ENCODE measurements around the gene N4BP2L2. TPM values are rescaled to one million over a fixed set of nuclear protein-coding genes. Genes with fewer than 3 reads are reported as not detected.

N4BP2L2 gene
- total RNA-seq, 1 experiment from 2014 or later = 61.4 TPM

GRCh38 chr13:32511482-32511881, 27.1 kb downstream of the N4BP2L2 start:
- H3K9me3 ChIP-seq (ENCODE audit: control insufficient read depth, low read depth, low read length) = no peaks in the 10 kb centered on the region
- H3K36me3 Mint-ChIP-seq (ENCODE audit: insufficient read depth in 1 of 3, low read depth in 3 of 3) = peaks cover 1 to 19% (median 11%) of the 10 kb centered on the region in 3 experiments; a peak in 6 of 7 replicates
- H3K4me3 Mint-ChIP-seq = no peak overlapping the region

More at GRCh38 chr13:32511482-32511881, 27.1 kb downstream of the N4BP2L2 start:
- no peak overlapping the region for H3K23ac ChIP-seq (ENCODE audit: insufficient read length, low read depth, low read length)
- no peaks in the 10 kb centered on the region for H4K20me1 ChIP-seq (ENCODE audit: control insufficient read depth, insufficient read depth, insufficient read length)
- H3K79me2 ChIP-seq (ENCODE audit: insufficient read depth, low read length) = no peaks in the 10 kb centered on the region
- no peak overlapping the region for H4K8ac ChIP-seq (replicated peaks; ENCODE audit: insufficient read length, low read depth, low read length)
- H3K27ac Mint-ChIP-seq = no peak overlapping the region
- no peaks in the 10 kb centered on the region for H3K27me3 Mint-ChIP-seq (ENCODE audit: low read depth)
- no peaks in the 10 kb centered on the region for H3K9me3 Mint-ChIP-seq
- no peak overlapping the region for H2AFZ ChIP-seq (ENCODE audit: low read length)
- H2BK15ac ChIP-seq (ENCODE audit: low read depth, low read length) = no peak overlapping the region
- DNase-seq = no peak
- no peak overlapping the region for H2BK20ac ChIP-seq (ENCODE audit: low read depth, low read length, poor library complexity, severe bottlenecking)
- no peaks in the 10 kb centered on the region for H3K27me3 ChIP-seq (ENCODE audit: insufficient read depth, low read length)
- H2BK5ac ChIP-seq (ENCODE audit: insufficient read length, low read length) = no peak overlapping the region
- H3K56ac ChIP-seq (ENCODE audit: insufficient read length, low read depth, low read length) = no peak overlapping the region
- H3K4ac ChIP-seq (ENCODE audit: low read depth, low read length) = no peak overlapping the region
- no peak overlapping the region for H2AK5ac ChIP-seq (ENCODE audit: insufficient read length, low read length)
- H3K4me1 ChIP-seq (ENCODE audit: insufficient read depth, low read length) = no peaks in the 10 kb centered on the region
- H3K14ac ChIP-seq (ENCODE audit: insufficient read depth, low read length) = no peak overlapping the region
- H3K79me1 ChIP-seq (ENCODE audit: insufficient read depth, low read depth, low read length, poor library complexity, severe bottlenecking) = no peaks in the 10 kb centered on the region
- no peaks in the 10 kb centered on the region for H3K4me1 Mint-ChIP-seq
- no peak overlapping the region for H3K4me2 ChIP-seq (ENCODE audit: insufficient read depth, insufficient read length, low read length)
- no peak overlapping the region for H3T11ph ChIP-seq (ENCODE audit: low read length)
- H2BK12ac ChIP-seq (ENCODE audit: insufficient read length, low read depth, low read length) = no peak overlapping the region
- no peak for TF ChIP-seq CTCF (conservative IDR thresholded peaks at IDR 0.05)
- no CpG with 5 or more reads among the region's 4 CpGs for WGBS (ENCODE audit: extremely low coverage, insufficient read length, low lambda C conversion rate)
- H2BK120ac ChIP-seq (ENCODE audit: low read depth, low read length, poor library complexity, severe bottlenecking) = no peak overlapping the region
- no peak overlapping the region for H4K91ac ChIP-seq (ENCODE audit: insufficient read length, low read depth, low read length)
- no peak overlapping the region for H4K5ac ChIP-seq (ENCODE audit: insufficient read length, low read depth, low read length)
- H3K9ac ChIP-seq (ENCODE audit: extremely low read depth, insufficient read length, low read length) = no peak overlapping the region
- no peaks in the 10 kb centered on the region for H3K23me2 ChIP-seq (ENCODE audit: insufficient read length, low read depth, low read length, poor library complexity, severe bottlenecking)
- H3K27ac ChIP-seq (ENCODE audit: insufficient read length, low read depth, low read length) = no peak overlapping the region
- H3K18ac ChIP-seq (ENCODE audit: insufficient read length, low read depth, low read length) = no peak overlapping the region
